ENCODE data around the gene AKAIN1.

AKAIN1 gene

DNA sequence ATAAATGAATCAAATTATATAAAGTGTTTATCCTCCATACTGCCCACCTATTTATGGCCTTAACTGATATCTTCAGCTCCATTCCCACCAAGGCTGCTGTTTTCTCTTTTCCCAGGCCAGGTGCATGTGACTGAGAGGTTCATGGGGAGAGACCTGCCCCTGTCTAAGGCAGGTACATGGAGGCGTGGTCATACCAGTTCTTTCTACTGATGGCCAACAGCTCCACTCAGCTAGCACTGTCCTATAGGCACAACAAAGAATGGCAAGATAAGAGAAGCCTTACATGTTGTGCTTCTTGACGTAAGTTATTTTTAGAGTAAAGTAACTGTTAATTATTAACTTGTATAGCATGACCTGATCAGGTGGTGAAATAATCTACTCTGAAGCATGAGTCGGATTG lies 16.8 kb downstream of the AKAIN1 start:
- Histone ChIP-seq H3K9ac (ENCODE audit: low read length) (no peak overlapping the region), H4K20me1 (ENCODE audit: insufficient read depth, low read length) (no peaks in the 10 kb centered on the region), H3K4me1 (ENCODE audit: low read length) (peaks cover 8% of the 10 kb centered on the region), H2AFZ (ENCODE audit: low read depth, low read length) (no peak overlapping the region), H3K4me3 (ENCODE audit: low read length) (no peak overlapping the region), H3K9me3 (ENCODE audit: insufficient read depth, low read length) (no peaks in the 10 kb centered on the region), H3K79me2 (ENCODE audit: low read length) (no peaks in the 10 kb centered on the region), H3K36me3 (replicated peaks; ENCODE audit: low read depth, low read length) (no peaks in the 10 kb centered on the region), H3K27me3 (ENCODE audit: low read depth, low read length) (no peaks in the 10 kb centered on the region), H3K4me2 (ENCODE audit: low read length) (no peak overlapping the region), H3K27ac (ENCODE audit: low read length) (no peak overlapping the region)
- TF ChIP-seq CTCF (IDR thresholded peaks at IDR 0.05; ENCODE audit: low read depth, low read length) (no peak), EZH2phosphoT487 (IDR thresholded peaks at IDR 0.05; ENCODE audit: low read depth) (no peak)

DNA sequence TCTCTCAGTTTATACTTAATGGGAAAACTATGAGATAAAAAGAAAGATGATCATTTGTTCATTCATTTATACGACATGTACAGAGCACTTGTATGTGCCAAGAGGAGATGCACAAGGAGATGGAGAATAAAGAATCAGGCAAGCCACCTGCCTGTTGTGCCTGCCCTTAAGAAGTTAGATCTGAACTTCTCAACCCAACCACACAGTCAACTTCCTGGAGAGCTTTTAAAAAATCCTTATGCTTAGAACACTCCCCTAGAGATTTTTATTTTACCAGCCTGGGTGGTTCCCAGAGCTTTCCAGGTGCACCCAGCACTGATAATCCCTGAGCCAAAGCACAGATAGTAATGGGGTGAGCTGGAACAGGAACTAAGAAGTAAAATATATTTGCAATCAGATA lies 18.5 kb downstream of the AKAIN1 start:
- H3K9ac ChIP-seq (ENCODE audit: low read length), result no peak overlapping the region
- H3K4me1 ChIP-seq (ENCODE audit: low read length), result peaks cover 12% of the 10 kb centered on the region
- TF ChIP-seq EZH2phosphoT487 (IDR thresholded peaks at IDR 0.05; ENCODE audit: low read depth) (no peak), CTCF (IDR thresholded peaks at IDR 0.05; ENCODE audit: low read depth, low read length) (no peak)
- H3K4me2 ChIP-seq (ENCODE audit: low read length), result no peak overlapping the region
- H3K4me3 ChIP-seq (ENCODE audit: low read length), result no peak overlapping the region
- H3K27me3 ChIP-seq (ENCODE audit: low read depth, low read length), result no peaks in the 10 kb centered on the region
- no peaks in the 10 kb centered on the region for H3K79me2 ChIP-seq (ENCODE audit: low read length)
- no peak overlapping the region for H2AFZ ChIP-seq (ENCODE audit: low read depth, low read length)
- H3K36me3 ChIP-seq (replicated peaks; ENCODE audit: low read depth, low read length), result no peaks in the 10 kb centered on the region
- H3K9me3 ChIP-seq (ENCODE audit: insufficient read depth, low read length), result no peaks in the 10 kb centered on the region
- H3K27ac ChIP-seq (ENCODE audit: low read length), result no peak overlapping the region
- H4K20me1 ChIP-seq (ENCODE audit: insufficient read depth, low read length), result no peaks in the 10 kb centered on the region

DNA sequence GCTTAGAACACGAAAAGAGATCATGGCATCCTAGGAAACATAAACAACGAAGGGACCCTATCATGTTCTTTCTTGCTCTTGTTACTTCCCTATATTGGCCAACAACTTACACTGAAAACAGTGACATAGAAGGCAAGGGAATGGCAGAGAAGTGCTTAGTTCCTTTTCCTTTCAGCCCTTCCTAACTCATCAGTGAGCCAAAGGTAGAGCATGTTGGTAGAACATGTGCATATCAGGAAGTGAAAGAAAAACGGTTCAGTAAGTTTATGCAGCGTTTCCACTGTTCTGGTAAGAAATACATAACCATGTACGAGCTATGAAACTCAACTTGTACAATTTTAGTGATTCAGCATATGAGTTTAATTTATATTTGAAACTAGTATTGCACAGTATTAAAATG lies 21.7 kb downstream of the AKAIN1 start:
- H3K9me3 ChIP-seq (ENCODE audit: insufficient read depth, low read length), result no peaks in the 10 kb centered on the region
- no peak for TF ChIP-seq CTCF (IDR thresholded peaks at IDR 0.05; ENCODE audit: low read depth, low read length)
- TF ChIP-seq EZH2phosphoT487 (IDR thresholded peaks at IDR 0.05; ENCODE audit: low read depth), result no peak
- H2AFZ ChIP-seq (ENCODE audit: low read depth, low read length), result no peak overlapping the region

DNA sequence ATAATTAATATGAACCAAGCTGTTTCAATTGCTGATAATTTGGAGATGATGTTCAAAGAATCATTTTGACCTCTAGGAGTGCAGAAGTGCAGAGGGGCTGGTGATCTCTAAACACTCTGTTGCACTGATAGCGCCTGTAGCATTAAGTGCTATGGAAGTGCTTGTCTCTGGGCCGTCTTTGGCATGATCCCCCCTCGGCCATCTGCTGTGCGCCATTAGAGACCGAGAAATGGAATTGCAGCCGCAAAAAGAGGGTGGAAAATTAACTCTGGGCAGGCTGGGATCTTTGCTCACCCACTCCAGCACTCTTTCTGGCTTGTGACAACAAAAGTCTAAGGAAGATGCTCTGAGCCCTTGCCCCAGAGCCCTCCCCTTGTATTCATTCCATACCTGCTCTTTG lies 23.4 kb downstream of the AKAIN1 start:
- no peak overlapping the region for H3K4me2 ChIP-seq (ENCODE audit: low read length)
- H4K20me1 ChIP-seq (ENCODE audit: insufficient read depth, low read length), result no peaks in the 10 kb centered on the region
- peaks cover 12% of the 10 kb centered on the region for H3K4me1 ChIP-seq (ENCODE audit: low read length)
- H3K9ac ChIP-seq (ENCODE audit: low read length), result no peak overlapping the region
- TF ChIP-seq EZH2phosphoT487 (IDR thresholded peaks at IDR 0.05; ENCODE audit: low read depth) (no peak), CTCF (IDR thresholded peaks at IDR 0.05; ENCODE audit: low read depth, low read length) (no peak)
- no peaks in the 10 kb centered on the region for H3K27me3 ChIP-seq (ENCODE audit: low read depth, low read length)
- no peak overlapping the region for H2AFZ ChIP-seq (ENCODE audit: low read depth, low read length)
- no peak overlapping the region for H3K4me3 ChIP-seq (ENCODE audit: low read length)
- H3K36me3 ChIP-seq (replicated peaks; ENCODE audit: low read depth, low read length), result no peaks in the 10 kb centered on the region
- no peak overlapping the region for H3K27ac ChIP-seq (ENCODE audit: low read length)
- no peaks in the 10 kb centered on the region for H3K9me3 ChIP-seq (ENCODE audit: insufficient read depth, low read length)
- H3K79me2 ChIP-seq (ENCODE audit: low read length), result no peaks in the 10 kb centered on the region

More for the DNA sequence above, 21.7 kb downstream of the AKAIN1 start:
- Histone ChIP-seq H3K27me3 (ENCODE audit: low read depth, low read length) (no peaks in the 10 kb centered on the region), H3K4me1 (ENCODE audit: low read length) (peaks cover 12% of the 10 kb centered on the region), H3K4me2 (ENCODE audit: low read length) (peak overlapping the region; percentile 36), H3K36me3 (replicated peaks; ENCODE audit: low read depth, low read length) (no peaks in the 10 kb centered on the region), H3K79me2 (ENCODE audit: low read length) (no peaks in the 10 kb centered on the region), H3K4me3 (ENCODE audit: low read length) (no peak overlapping the region), H4K20me1 (ENCODE audit: insufficient read depth, low read length) (no peaks in the 10 kb centered on the region), H3K27ac (ENCODE audit: low read length) (peak overlapping the region; percentile 32; the same call in 1 of the 2 replicates), H3K9ac (ENCODE audit: low read length) (no peak overlapping the region)

All from OCI-LY3 (cell line).